Measurements from ENCODE around the gene PPM1L.

Gene PPM1L

DNA sequence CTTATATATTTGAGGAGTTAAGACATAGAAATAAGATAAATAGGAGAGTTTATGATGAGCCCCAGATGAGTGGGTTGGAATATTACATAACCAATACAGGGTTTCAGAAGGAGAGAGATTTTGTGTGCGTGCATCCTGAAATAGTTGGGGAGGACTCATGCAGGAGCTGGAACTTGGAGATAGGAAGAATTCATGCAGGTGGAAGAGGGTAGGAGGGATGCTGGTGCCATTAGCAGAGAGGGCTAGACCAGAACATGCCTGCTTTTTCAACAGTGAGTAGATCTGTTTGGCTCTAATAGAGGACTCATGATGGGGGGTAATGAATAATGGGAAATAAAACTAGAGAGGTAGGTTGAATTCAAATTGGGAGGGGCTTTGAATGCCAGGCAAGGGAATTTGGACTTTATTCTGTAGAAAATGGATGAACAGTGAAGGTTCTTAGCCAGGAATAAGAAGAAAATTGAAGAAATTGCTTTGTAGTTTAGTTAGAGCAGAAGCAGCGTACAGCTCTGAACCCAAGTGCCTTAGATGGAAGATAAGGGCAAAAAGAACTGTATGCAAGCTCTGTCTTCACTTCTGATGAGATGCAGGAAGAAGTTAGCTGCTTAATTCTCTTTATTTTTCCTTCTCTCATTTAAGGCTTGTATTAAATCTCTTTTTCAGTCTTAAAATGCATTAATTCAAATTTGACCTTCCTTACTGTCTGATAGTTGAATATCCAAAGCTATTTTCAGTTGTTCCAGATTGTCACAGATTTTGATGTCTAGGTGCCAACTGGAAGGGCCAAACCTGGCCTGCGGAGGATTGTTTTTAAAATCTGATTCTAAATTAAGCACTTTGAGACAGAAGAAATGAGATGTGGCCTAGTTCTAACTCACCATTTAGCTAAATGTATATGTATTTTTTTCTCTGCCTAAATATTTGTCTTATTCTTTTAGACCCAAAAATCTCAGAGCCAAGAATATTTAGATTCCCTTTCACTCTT, 86.3 kb downstream of the PPM1L start:
- Histone ChIP-seq H2BK15ac (replicated peaks; ENCODE audit: low read depth) (no peak overlapping the region), H3K27me3 (ENCODE audit: insufficient read depth, low read length, poor library complexity) (no peaks in the 10 kb centered on the region), H3K9ac (ENCODE audit: low read length) (no peak overlapping the region), H3K4me3 (ENCODE audit: low read length) (no peak overlapping the region), H3K23ac (ENCODE audit: low read length) (no peak overlapping the region), H3K79me2 (ENCODE audit: control insufficient read depth, insufficient read depth, low read length) (no peaks in the 10 kb centered on the region), H3K4me2 (ENCODE audit: low read length) (no peak overlapping the region), H3K4me1 (ENCODE audit: control insufficient read depth, low read depth, low read length) (no peaks in the 10 kb centered on the region), H3K56ac (ENCODE audit: low read length) (no peak overlapping the region), H3K4ac (ENCODE audit: low read depth, low read length) (no peak overlapping the region), H4K5ac (ENCODE audit: low read length) (no peak overlapping the region), H3K79me1 (ENCODE audit: low read length) (no peaks in the 10 kb centered on the region), H2BK5ac (ENCODE audit: low read length) (no peak overlapping the region), H2BK120ac (ENCODE audit: low read depth, low read length) (no peak overlapping the region), H3K36me3 (ENCODE audit: control insufficient read depth, insufficient read depth, low read length) (no peaks in the 10 kb centered on the region), H2AK5ac (ENCODE audit: low read length) (no peak overlapping the region), H4K8ac (ENCODE audit: low read depth, low read length) (no peak overlapping the region), H3K18ac (ENCODE audit: low read length) (no peak overlapping the region), H3K27ac (ENCODE audit: low read depth, low read length) (no peak overlapping the region)
- DNase-seq = no peak
- no CpG with 5 or more reads among the region's 3 CpGs for WGBS (ENCODE audit: extremely low coverage, insufficient coverage, low lambda C conversion rate)

DNA sequence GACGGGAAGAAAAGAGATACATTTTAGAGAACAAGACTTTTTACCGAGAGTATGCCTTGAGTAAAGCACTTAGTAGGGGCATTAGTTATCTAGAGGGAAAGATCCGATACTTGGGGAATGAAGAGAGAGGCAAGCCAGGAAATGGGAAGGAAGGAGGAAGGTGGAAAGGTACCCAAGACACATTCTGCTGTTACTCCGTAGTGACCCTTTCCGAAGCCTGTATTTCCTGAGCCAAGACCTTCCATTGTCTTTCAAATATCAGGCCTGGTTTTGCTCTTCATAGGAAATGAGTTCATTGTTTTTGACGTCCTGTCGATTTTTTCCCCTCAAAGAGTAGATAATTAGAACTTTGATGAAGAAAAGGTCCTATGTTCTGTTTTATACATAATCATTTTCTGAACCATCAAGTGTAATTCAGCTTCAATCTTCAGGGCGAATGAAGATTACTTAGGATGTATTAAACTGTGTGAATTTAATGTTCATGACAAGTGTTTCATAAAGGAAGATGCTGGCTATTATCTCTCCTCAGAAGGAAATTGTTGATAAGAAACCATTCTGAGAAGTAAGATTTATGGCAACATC, 95.7 kb downstream of the PPM1L start:
- H3K79me2 ChIP-seq (ENCODE audit: control insufficient read depth, insufficient read depth, low read length) = no peaks in the 10 kb centered on the region
- no peak overlapping the region for H2BK5ac ChIP-seq (ENCODE audit: low read length)
- DNase-seq = no peak
- H3K79me1 ChIP-seq (ENCODE audit: low read length) = no peaks in the 10 kb centered on the region
- no peak overlapping the region for H3K9ac ChIP-seq (ENCODE audit: low read length)
- no peak overlapping the region for H3K23ac ChIP-seq (ENCODE audit: low read length)
- no peak overlapping the region for H3K4me3 ChIP-seq (ENCODE audit: low read length)
- no peak overlapping the region for H3K4me2 ChIP-seq (ENCODE audit: low read length)
- H2BK120ac ChIP-seq (ENCODE audit: low read depth, low read length) = no peak overlapping the region
- H2BK15ac ChIP-seq (replicated peaks; ENCODE audit: low read depth) = no peak overlapping the region
- no peak overlapping the region for H4K8ac ChIP-seq (ENCODE audit: low read depth, low read length)
- H3K56ac ChIP-seq (ENCODE audit: low read length) = no peak overlapping the region
- no peaks in the 10 kb centered on the region for H3K36me3 ChIP-seq (ENCODE audit: control insufficient read depth, insufficient read depth, low read length)
- H3K4ac ChIP-seq (ENCODE audit: low read depth, low read length) = no peak overlapping the region
- H3K4me1 ChIP-seq (ENCODE audit: control insufficient read depth, low read depth, low read length) = no peaks in the 10 kb centered on the region
- no peak overlapping the region for H2AK5ac ChIP-seq (ENCODE audit: low read length)
- no peak overlapping the region for H3K18ac ChIP-seq (ENCODE audit: low read length)
- WGBS (ENCODE audit: extremely low coverage, insufficient coverage, low lambda C conversion rate) = no CpG with 5 or more reads among the region's 8 CpGs
- H3K27ac ChIP-seq (ENCODE audit: low read depth, low read length) = no peak overlapping the region
- H3K27me3 ChIP-seq (ENCODE audit: insufficient read depth, low read length, poor library complexity) = no peaks in the 10 kb centered on the region
- H4K5ac ChIP-seq (ENCODE audit: low read length) = no peak overlapping the region

DNA sequence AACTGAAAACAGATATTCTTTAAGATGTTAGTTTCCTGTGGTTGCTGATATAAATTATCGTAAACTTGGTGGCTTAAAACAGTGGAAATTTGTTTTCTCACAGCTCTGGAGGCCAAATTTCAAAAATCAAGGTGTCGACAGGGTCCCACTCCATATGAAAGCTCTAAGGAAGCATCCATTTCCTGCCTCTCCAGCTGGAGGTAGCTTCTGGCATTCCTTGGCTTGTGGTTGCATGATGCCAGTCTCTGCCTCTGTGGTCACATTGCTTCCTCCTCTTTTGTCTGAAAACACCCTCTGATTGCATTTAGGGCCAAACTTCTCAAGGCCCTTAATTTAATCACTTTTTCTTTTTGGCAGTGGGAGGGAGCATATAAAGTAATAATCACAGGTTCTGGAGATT, 96.8 kb downstream of the PPM1L start:
- no peak overlapping the region for H4K8ac ChIP-seq (ENCODE audit: low read depth, low read length)
- H3K4ac ChIP-seq (ENCODE audit: low read depth, low read length) = no peak overlapping the region
- H4K5ac ChIP-seq (ENCODE audit: low read length) = no peak overlapping the region
- H3K79me1 ChIP-seq (ENCODE audit: low read length) = no peaks in the 10 kb centered on the region
- no peak overlapping the region for H3K9ac ChIP-seq (ENCODE audit: low read length)
- H3K27ac ChIP-seq (ENCODE audit: low read depth, low read length) = no peak overlapping the region
- no peaks in the 10 kb centered on the region for H3K4me1 ChIP-seq (ENCODE audit: control insufficient read depth, low read depth, low read length)
- H3K27me3 ChIP-seq (ENCODE audit: insufficient read depth, low read length, poor library complexity) = no peaks in the 10 kb centered on the region
- no peaks in the 10 kb centered on the region for H3K36me3 ChIP-seq (ENCODE audit: control insufficient read depth, insufficient read depth, low read length)
- H2BK15ac ChIP-seq (replicated peaks; ENCODE audit: low read depth) = no peak overlapping the region
- H2AK5ac ChIP-seq (ENCODE audit: low read length) = no peak overlapping the region
- no peak overlapping the region for H2BK120ac ChIP-seq (ENCODE audit: low read depth, low read length)
- no peak overlapping the region for H2BK5ac ChIP-seq (ENCODE audit: low read length)
- no peak for DNase-seq
- no peak overlapping the region for H3K18ac ChIP-seq (ENCODE audit: low read length)
- H3K23ac ChIP-seq (ENCODE audit: low read length) = no peak overlapping the region
- H3K79me2 ChIP-seq (ENCODE audit: control insufficient read depth, insufficient read depth, low read length) = no peaks in the 10 kb centered on the region
- no peak overlapping the region for H3K4me3 ChIP-seq (ENCODE audit: low read length)
- no CpG with 5 or more reads among the region's 2 CpGs for WGBS (ENCODE audit: extremely low coverage, insufficient coverage, low lambda C conversion rate)
- no peak overlapping the region for H3K56ac ChIP-seq (ENCODE audit: low read length)
- no peak overlapping the region for H3K4me2 ChIP-seq (ENCODE audit: low read length)

DNA sequence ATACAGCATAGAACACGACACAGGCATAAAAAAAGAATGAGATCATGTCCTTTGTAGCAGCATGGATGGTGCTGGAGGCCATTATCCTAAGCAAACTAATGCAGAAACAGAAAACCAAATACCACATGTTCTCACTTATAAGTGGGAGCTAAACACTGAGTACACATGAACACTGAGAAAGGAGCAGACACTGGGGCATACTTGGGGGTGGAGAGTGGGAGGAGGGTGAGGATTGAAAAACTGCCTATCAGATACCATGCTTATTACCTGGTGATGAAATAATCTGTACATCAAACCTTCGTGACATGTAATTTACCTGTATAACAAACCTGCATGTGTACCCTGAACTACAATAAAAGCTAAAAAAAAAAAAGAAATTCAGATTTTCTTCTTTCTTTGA, 100.4 kb downstream of the PPM1L start:
- no peak overlapping the region for H4K8ac ChIP-seq (ENCODE audit: low read depth, low read length)
- no peak overlapping the region for H2BK120ac ChIP-seq (ENCODE audit: low read depth, low read length)
- no peak overlapping the region for H3K27ac ChIP-seq (ENCODE audit: low read depth, low read length)
- no peak overlapping the region for H4K5ac ChIP-seq (ENCODE audit: low read length)
- no peaks in the 10 kb centered on the region for H3K79me2 ChIP-seq (ENCODE audit: control insufficient read depth, insufficient read depth, low read length)
- H2BK15ac ChIP-seq (replicated peaks; ENCODE audit: low read depth) = no peak overlapping the region
- H3K27me3 ChIP-seq (ENCODE audit: insufficient read depth, low read length, poor library complexity) = no peaks in the 10 kb centered on the region
- no peaks in the 10 kb centered on the region for H3K79me1 ChIP-seq (ENCODE audit: low read length)
- H2BK5ac ChIP-seq (ENCODE audit: low read length) = no peak overlapping the region
- no peaks in the 10 kb centered on the region for H3K36me3 ChIP-seq (ENCODE audit: control insufficient read depth, insufficient read depth, low read length)
- DNase-seq = no peak
- H3K4ac ChIP-seq (ENCODE audit: low read depth, low read length) = no peak overlapping the region
- no peak overlapping the region for H3K4me3 ChIP-seq (ENCODE audit: low read length)
- WGBS (ENCODE audit: extremely low coverage, insufficient coverage, low lambda C conversion rate) = no CpG with 5 or more reads among the region's 2 CpGs
- H3K4me1 ChIP-seq (ENCODE audit: control insufficient read depth, low read depth, low read length) = no peaks in the 10 kb centered on the region
- no peak overlapping the region for H3K18ac ChIP-seq (ENCODE audit: low read length)
- H3K23ac ChIP-seq (ENCODE audit: low read length) = no peak overlapping the region
- H3K9ac ChIP-seq (ENCODE audit: low read length) = no peak overlapping the region
- H2AK5ac ChIP-seq (ENCODE audit: low read length) = no peak overlapping the region
- no peak overlapping the region for H3K56ac ChIP-seq (ENCODE audit: low read length)
- no peak overlapping the region for H3K4me2 ChIP-seq (ENCODE audit: low read length)

DNA sequence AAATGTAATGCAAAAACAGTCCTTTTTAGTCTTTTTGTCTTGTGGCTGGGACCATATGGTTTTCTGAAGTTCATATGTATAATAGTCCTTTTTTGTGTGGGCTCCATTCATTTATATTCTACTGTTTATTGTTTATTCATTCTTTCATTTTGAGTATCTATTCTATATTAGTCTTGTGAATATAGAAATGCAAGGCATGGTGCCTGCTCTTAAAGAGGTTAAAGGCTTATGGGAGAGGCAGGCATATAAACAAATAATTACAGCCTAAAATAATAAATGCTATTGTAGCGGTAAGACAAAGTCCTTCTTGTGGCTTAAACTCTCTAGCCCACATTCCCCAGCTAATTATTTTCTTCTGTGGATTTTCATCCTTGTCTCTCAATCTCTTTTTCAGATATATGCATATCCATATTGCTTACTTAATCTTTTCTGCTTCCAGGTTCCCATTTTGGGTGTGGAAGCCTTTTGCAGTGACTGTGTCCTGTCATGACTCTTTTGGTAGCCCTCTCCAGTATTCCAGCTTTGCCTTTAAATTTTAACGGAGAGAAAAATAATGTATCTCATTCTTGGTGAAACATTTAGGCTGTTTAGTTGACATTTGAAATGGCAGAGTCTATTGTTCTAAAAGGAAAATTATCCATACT, 101.6 kb downstream of the PPM1L start:
- Histone ChIP-seq H3K4me3 (ENCODE audit: low read length) (no peak overlapping the region), H2BK15ac (replicated peaks; ENCODE audit: low read depth) (no peak overlapping the region), H3K27ac (ENCODE audit: low read depth, low read length) (no peak overlapping the region), H3K4ac (ENCODE audit: low read depth, low read length) (no peak overlapping the region), H2AK5ac (ENCODE audit: low read length) (no peak overlapping the region), H3K79me2 (ENCODE audit: control insufficient read depth, insufficient read depth, low read length) (no peaks in the 10 kb centered on the region), H3K36me3 (ENCODE audit: control insufficient read depth, insufficient read depth, low read length) (no peaks in the 10 kb centered on the region), H4K5ac (ENCODE audit: low read length) (no peak overlapping the region), H3K27me3 (ENCODE audit: insufficient read depth, low read length, poor library complexity) (no peaks in the 10 kb centered on the region), H2BK5ac (ENCODE audit: low read length) (no peak overlapping the region), H3K79me1 (ENCODE audit: low read length) (no peaks in the 10 kb centered on the region), H3K23ac (ENCODE audit: low read length) (no peak overlapping the region), H3K4me2 (ENCODE audit: low read length) (no peak overlapping the region), H3K18ac (ENCODE audit: low read length) (no peak overlapping the region), H3K56ac (ENCODE audit: low read length) (no peak overlapping the region), H3K9ac (ENCODE audit: low read length) (no peak overlapping the region), H3K4me1 (ENCODE audit: control insufficient read depth, low read depth, low read length) (no peaks in the 10 kb centered on the region), H4K8ac (ENCODE audit: low read depth, low read length) (no peak overlapping the region), H2BK120ac (ENCODE audit: low read depth, low read length) (no peak overlapping the region)
- no CpG with 5 or more reads among the region's 2 CpGs for WGBS (ENCODE audit: extremely low coverage, insufficient coverage, low lambda C conversion rate)
- DNase-seq = no peak

Data from mesendoderm (in vitro differentiated cells).